SK-N-MC (cell line): Measurements from ENCODE around the gene NR2F2.

Source experiments
- DNase-seq: peaks from one replicate; pipeline ENCODE4 v3.0.0-alpha.2; 2011; ENCODE audit warnings: low read depth, low spot score
- H3K27ac ChIP-seq: fragments of 200-600 bp; sonication (generic); 2 replicates; pipeline ENCODE4 v1.5.1; 2016; ENCODE audit warnings: mixed run types
- H3K36me3 ChIP-seq: fragments of 200-600 bp; sonication (generic); 2 replicates; pipeline ENCODE4 v1.6.1; 2017; ENCODE audit warnings: antibody characterized with exemption, low read length, mixed read lengths; ENCODE audit not compliant: insufficient read depth
- H3K4me3 ChIP-seq: fragments of 200-600 bp; sonication (generic); 2 replicates; pipeline ENCODE4 v1.5.1; 2016
- H3K9ac ChIP-seq: fragments of 200-600 bp; sonication (generic); 2 replicates; pipeline ENCODE4 v1.8.0; 2017; ENCODE audit warnings: mixed run types, mixed read lengths; ENCODE audit not compliant: insufficient read length
- H3K9me3 ChIP-seq: fragments of 200-600 bp; sonication (generic); 2 replicates; pipeline ENCODE4 v1.6.1; 2017; ENCODE audit warnings: low read depth, mild to moderate bottlenecking, antibody characterized with exemption, low read length, moderate library complexity, mixed read lengths
- EZH2 ChIP-seq: fragments of 200-600 bp; sonication (generic); IDR thresholded peaks from one replicate; pipeline ENCODE4 v1.6.1; 2017; ENCODE audit warnings: antibody characterized with exemption
- FOXP2 ChIP-seq: optimal IDR thresholded peaks from 2 replicates; pipeline ENCODE3; 2011; ENCODE audit warnings: mild to moderate bottlenecking, moderate library complexity; ENCODE audit not compliant: insufficient read depth; ENCODE audit errors: extremely low read length, control extremely low read depth
- POLR2AphosphoS5 ChIP-seq: IDR thresholded peaks from 2 replicates; pipeline ENCODE4 v1.6.1; 2012; ENCODE audit warnings: mild to moderate bottlenecking, low read depth, low read length, borderline replicate concordance

NR2F2 gene

GRCh38 chr15:96298217-96298616 is 32.3 kb upstream of the NR2F2 start:
- no peak for TF ChIP-seq FOXP2
- Histone ChIP-seq H3K36me3 (no peaks in the 10 kb centered on the region), H3K4me3 (no peak overlapping the region), H3K27ac (no peak overlapping the region), H3K9ac (no peak overlapping the region), H3K9me3 (peaks cover 7% of the 10 kb centered on the region; the same call in 1 of the 2 replicates)
- no peak for DNase-seq

DNA sequence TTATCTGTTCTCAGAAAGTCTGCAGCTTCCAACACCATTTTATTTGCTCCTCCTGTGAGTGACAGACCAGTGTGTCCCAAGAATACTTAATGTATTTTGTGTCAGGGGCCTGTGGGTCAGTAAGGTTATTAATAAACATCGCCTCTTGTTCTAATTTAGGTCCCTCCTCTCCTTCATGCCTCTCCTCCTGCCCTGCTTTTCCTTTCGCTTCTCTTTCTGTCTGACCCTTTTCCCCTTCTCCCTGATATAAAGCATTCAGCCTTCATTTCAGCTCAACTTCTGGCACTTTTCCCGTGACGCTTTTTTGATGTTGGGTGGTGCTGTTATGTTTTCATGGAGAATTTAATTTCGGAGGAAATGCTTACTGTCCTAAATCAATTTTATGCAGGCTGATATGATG is 29.7 kb upstream of the NR2F2 start:
- Histone ChIP-seq H3K9me3 (peaks cover 7% of the 10 kb centered on the region; the same call in 1 of the 2 replicates), H3K36me3 (no peaks in the 10 kb centered on the region), H3K9ac (no peak overlapping the region), H3K27ac (no peak overlapping the region), H3K4me3 (no peak overlapping the region)
- TF ChIP-seq POLR2AphosphoS5 (no peak), FOXP2 (no peak), EZH2 (no peak)
- DNase-seq = no peak

GRCh38 chr15:96303503-96304056 is 26.9 kb upstream of the NR2F2 start:
- Histone ChIP-seq H3K36me3 (no peaks in the 10 kb centered on the region), H3K9ac (no peak overlapping the region), H3K27ac (no peak overlapping the region), H3K9me3 (peaks cover 5% of the 10 kb centered on the region; the same call in 1 of the 2 replicates), H3K4me3 (no peak overlapping the region)
- no peak for DNase-seq
- TF ChIP-seq FOXP2 = no peak
- no peak for TF ChIP-seq POLR2AphosphoS5
- no peak for TF ChIP-seq EZH2

DNA sequence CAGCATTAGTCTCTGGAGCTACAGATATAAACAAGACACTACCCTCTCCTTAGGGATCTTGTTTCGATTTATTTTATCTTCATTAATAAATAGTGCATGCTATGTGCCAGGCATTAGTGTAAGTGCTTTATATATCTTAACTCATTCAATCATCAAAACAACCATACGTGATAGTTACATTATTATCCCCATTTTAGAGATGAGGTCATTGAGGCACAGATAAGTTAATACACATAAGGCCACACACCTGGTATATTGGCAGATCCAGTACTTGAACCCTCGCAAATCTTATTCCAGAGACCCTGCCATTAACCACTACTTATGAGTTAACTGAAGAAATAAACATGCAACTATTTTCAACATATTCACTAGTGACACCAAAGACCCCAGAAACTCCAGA is 25.7 kb upstream of the NR2F2 start:
- TF ChIP-seq EZH2 (no peak), POLR2AphosphoS5 (no peak), FOXP2 (no peak)
- H3K9me3 ChIP-seq = no peaks in the 10 kb centered on the region
- no peaks in the 10 kb centered on the region for H3K36me3 ChIP-seq
- no peak overlapping the region for H3K9ac ChIP-seq
- H3K4me3 ChIP-seq = no peak overlapping the region
- DNase-seq = no peak
- H3K27ac ChIP-seq = no peak overlapping the region

DNA sequence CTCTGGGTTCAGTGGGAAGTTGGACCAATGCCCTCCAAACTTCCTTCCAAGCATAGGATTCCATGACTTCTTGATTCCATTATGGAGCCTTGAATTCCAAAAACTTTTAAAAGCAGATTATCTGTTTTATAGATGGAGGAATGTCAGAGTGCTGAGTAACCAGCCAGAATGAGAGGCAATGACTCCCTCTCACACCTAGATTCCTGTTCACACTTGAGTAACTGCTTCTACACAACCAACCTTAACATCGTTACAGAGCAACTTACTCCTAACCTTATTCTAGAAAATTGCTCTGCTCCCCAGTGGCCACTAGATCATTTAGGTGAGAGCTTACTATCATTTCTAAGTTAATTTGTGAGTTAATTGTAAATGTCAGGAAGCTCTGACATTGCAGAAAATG is 24.2 kb upstream of the NR2F2 start:
- H3K9me3 ChIP-seq = no peaks in the 10 kb centered on the region
- DNase-seq = no peak
- H3K9ac ChIP-seq = no peak overlapping the region
- no peaks in the 10 kb centered on the region for H3K36me3 ChIP-seq
- no peak overlapping the region for H3K4me3 ChIP-seq
- no peak for TF ChIP-seq FOXP2
- TF ChIP-seq EZH2 = no peak
- TF ChIP-seq POLR2AphosphoS5 = no peak
- H3K27ac ChIP-seq = no peak overlapping the region

GRCh38 chr15:96307856-96308394 is 22.6 kb upstream of the NR2F2 start:
- H3K4me3 ChIP-seq = no peak overlapping the region
- DNase-seq = no peak
- TF ChIP-seq EZH2 (no peak), POLR2AphosphoS5 (no peak), FOXP2 (no peak)
- no peaks in the 10 kb centered on the region for H3K9me3 ChIP-seq
- no peak overlapping the region for H3K9ac ChIP-seq
- no peaks in the 10 kb centered on the region for H3K36me3 ChIP-seq
- peak overlapping the region; percentile 54; the same call in 1 of the 2 replicates for H3K27ac ChIP-seq

DNA sequence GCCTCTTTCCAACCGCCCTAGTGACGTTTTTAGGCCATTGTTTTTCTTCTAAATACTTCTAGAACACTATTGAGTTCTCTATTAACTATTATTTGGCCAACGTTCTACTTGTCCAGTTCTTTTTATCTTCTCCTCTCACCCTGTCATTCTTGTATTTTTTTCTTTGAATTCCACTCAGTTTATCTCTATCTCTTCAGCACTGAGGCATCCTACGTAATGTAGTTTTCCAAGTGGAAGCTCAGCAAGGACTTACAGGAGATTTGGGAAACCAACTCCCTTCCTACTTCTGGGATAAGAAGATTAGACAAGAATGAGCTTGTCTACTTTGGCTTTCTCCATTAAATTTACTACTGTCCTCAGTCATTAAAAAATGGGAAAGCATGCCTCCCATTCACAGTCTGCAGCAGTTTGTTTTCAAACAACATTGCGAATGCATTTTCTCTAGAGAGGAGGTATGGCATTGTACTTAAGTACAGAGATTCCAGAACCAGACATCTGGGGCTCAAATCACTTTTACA is 21.3 kb upstream of the NR2F2 start:
- no peak for DNase-seq
- TF ChIP-seq POLR2AphosphoS5 (no peak), EZH2 (no peak)
- no peaks in the 10 kb centered on the region for H3K36me3 ChIP-seq
- no peak overlapping the region for H3K4me3 ChIP-seq
- H3K27ac ChIP-seq = no peak overlapping the region
- no peaks in the 10 kb centered on the region for H3K9me3 ChIP-seq
- no peak overlapping the region for H3K9ac ChIP-seq

GRCh38 chr15:96311256-96311955 is 19.1 kb upstream of the NR2F2 start:
- H3K27ac ChIP-seq = no peak overlapping the region
- DNase-seq = no peak
- H3K9ac ChIP-seq = no peak overlapping the region
- H3K36me3 ChIP-seq = no peaks in the 10 kb centered on the region
- no peak overlapping the region for H3K4me3 ChIP-seq
- no peak for TF ChIP-seq POLR2AphosphoS5
- no peak for TF ChIP-seq EZH2
- TF ChIP-seq FOXP2 = no peak
- no peaks in the 10 kb centered on the region for H3K9me3 ChIP-seq

DNA sequence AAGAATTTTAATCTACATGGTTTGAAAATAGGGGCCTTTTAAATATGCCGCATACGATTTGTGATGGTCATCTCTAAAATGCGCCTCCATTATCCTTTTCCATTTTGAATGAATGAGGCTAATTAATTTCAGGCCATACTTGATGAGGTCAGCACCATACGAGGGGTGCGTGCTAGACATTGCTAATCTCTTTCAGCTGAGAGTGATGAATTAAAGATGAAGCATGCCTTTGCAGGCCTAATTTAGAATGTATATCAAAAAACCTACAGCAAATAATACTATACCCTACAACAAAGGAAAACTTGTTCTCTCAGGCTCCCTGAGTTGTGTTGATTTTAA is 18.6 kb upstream of the NR2F2 start:
- no peak overlapping the region for H3K9ac ChIP-seq
- DNase-seq = no peak
- H3K27ac ChIP-seq = no peak overlapping the region
- no peak for TF ChIP-seq POLR2AphosphoS5
- no peak for TF ChIP-seq FOXP2
- no peak for TF ChIP-seq EZH2
- H3K4me3 ChIP-seq = no peak overlapping the region
- no peaks in the 10 kb centered on the region for H3K36me3 ChIP-seq
- no peaks in the 10 kb centered on the region for H3K9me3 ChIP-seq
